Neural cell (in vitro differentiated cells): ENCODE measurements around the gene NME9. TPM values are rescaled to one million over a fixed set of nuclear protein-coding genes. Genes with fewer than 3 reads are reported as not detected.

ENCODE experiments used
- H2AFZ ChIP-seq: fragments of 200-600, 300-800 bp; sonication (generic), shearing (Covaris generic); 2 replicates; pipeline ENCODE4 v1.6.0; 2014; ENCODE audit warnings: low read depth, mild to moderate bottlenecking, antibody characterized with exemption, low read length, moderate library complexity
- H3F3A ChIP-seq: fragments of 200-600 bp; shearing (Covaris generic); 2 replicates; pipeline ENCODE4 v1.6.1; 2016; ENCODE audit warnings: mild to moderate bottlenecking, moderate library complexity, mixed read lengths, antibody characterized with exemption, low read length; ENCODE audit not compliant: insufficient read depth, poor library complexity, severe bottlenecking
- H3K27ac ChIP-seq: fragments of 200-600, 300-800 bp; sonication (generic), shearing (Covaris generic); 2 replicates; pipeline ENCODE4 v1.5.1; 2014; ENCODE audit warnings: mild to moderate bottlenecking, low read length, moderate library complexity
- H3K27me3 ChIP-seq: fragments of 300-800, 200-600 bp; sonication (generic), shearing (Covaris generic); 2 replicates; pipeline ENCODE4 v1.6.0; 2014; ENCODE audit warnings: mild to moderate bottlenecking, low read depth, low read length, moderate library complexity; ENCODE audit not compliant: insufficient read depth
- H3K36me3 ChIP-seq: fragments of 300-800, 200-600 bp; sonication (generic), shearing (Covaris generic); 2 replicates; pipeline ENCODE4 v1.5.1; 2014; ENCODE audit warnings: mild to moderate bottlenecking, antibody characterized with exemption, low read length, moderate library complexity; ENCODE audit not compliant: insufficient read depth
- H3K4me2 ChIP-seq: fragments of 300-800, 200-600 bp; sonication (generic), shearing (Covaris generic); 2 replicates; pipeline ENCODE4 v1.6.0; 2014; ENCODE audit warnings: mild to moderate bottlenecking, low read length
- H3K4me3 ChIP-seq: fragments of 300-800, 200-600 bp; sonication (generic), shearing (Covaris generic); 2 replicates; pipeline ENCODE4 v1.5.1; 2014; ENCODE audit warnings: mild to moderate bottlenecking, low read length, moderate library complexity
- H3K79me2 ChIP-seq: fragments of 200-600 bp; shearing (Covaris generic); replicated peaks from 2 replicates; pipeline ENCODE4 v1.6.0; 2014; ENCODE audit warnings: mild to moderate bottlenecking, low read length, moderate library complexity; ENCODE audit not compliant: insufficient read depth
- H3K9ac ChIP-seq: fragments of 300-800, 200-600 bp; sonication (generic), shearing (Covaris generic); 2 replicates; pipeline ENCODE4 v1.6.1; 2016; ENCODE audit warnings: mild to moderate bottlenecking, low read length, mixed read lengths
- H3K9me2 ChIP-seq: fragments of 200-600 bp; shearing (Covaris generic); 2 replicates; pipeline ENCODE4 v1.6.1; 2016; ENCODE audit warnings: mild to moderate bottlenecking, low read length, mixed read lengths; ENCODE audit not compliant: insufficient read depth
- H3K9me3 ChIP-seq: fragments of 200-600, 300-800 bp; sonication (generic), shearing (Covaris generic); 2 replicates; pipeline ENCODE4 v1.6.1; 2016; ENCODE audit warnings: mild to moderate bottlenecking, mixed run types, low read length, moderate library complexity, mixed read lengths
- H4K20me1 ChIP-seq: fragments of 200-600 bp; shearing (Covaris generic); 2 replicates; pipeline ENCODE4 v1.6.1; 2016; ENCODE audit warnings: mild to moderate bottlenecking, mixed run types; ENCODE audit not compliant: insufficient read depth
- EP300 ChIP-seq: fragments of 450-650 bp; conservative IDR thresholded peaks from 2 replicates; pipeline ENCODE4 v1.6.1; 2014; ENCODE audit warnings: antibody characterized with exemption, mild to moderate bottlenecking, moderate library complexity; ENCODE audit not compliant: poor library complexity, severe bottlenecking
- EZH2 ChIP-seq: fragments of 200-600, 300-800 bp; shearing (Covaris generic), sonication (generic); IDR thresholded peaks from 2 replicates; pipeline ENCODE4 v1.6.1; 2014; ENCODE audit warnings: antibody characterized with exemption, low read length, borderline replicate concordance, mild to moderate bottlenecking; ENCODE audit not compliant: insufficient read depth, poor library complexity, severe bottlenecking
- MXI1 ChIP-seq: fragments of 450-650 bp; conservative IDR thresholded peaks from 2 replicates; pipeline ENCODE4 v1.6.1; 2014; ENCODE audit warnings: antibody characterized with exemption, mild to moderate bottlenecking; ENCODE audit not compliant: poor library complexity, severe bottlenecking
- POLR2AphosphoS5 ChIP-seq: IDR thresholded peaks from 2 replicates; pipeline ENCODE4 v1.6.1; 2012
- SMC3 ChIP-seq: fragments of 450-650 bp; conservative IDR thresholded peaks from 2 replicates; pipeline ENCODE4 v1.6.1; 2014; ENCODE audit warnings: antibody characterized with exemption, mild to moderate bottlenecking, moderate library complexity; ENCODE audit not compliant: poor library complexity
- TAF1 ChIP-seq: IDR thresholded peaks from 2 replicates; pipeline ENCODE4 v1.6.1; 2012; ENCODE audit warnings: low read depth
- polyA plus RNA-seq: library from polyadenylated mRNA; depleted of rRNA; stranded (reverse); fragments of >200 nt; gene quantifications from 2 replicates; pipeline ENCODE4 v1.2.3, GENCODE V29; 2014
- TF ChIP-seq, protein P1 (sequence below): fragments of 450-650 bp; IDR thresholded peaks from 2 replicates; pipeline ENCODE4 v1.5.1; 2014; ENCODE audit warnings: antibody characterized with exemption, mild to moderate bottlenecking, moderate library complexity; ENCODE audit not compliant: poor library complexity, severe bottlenecking
- TF ChIP-seq, protein P2 (sequence below): IDR thresholded peaks from 2 replicates; pipeline ENCODE4 v1.6.1; 2012; ENCODE audit warnings: borderline replicate concordance

Gene NME9
- polyA plus RNA-seq, 1 donor from 2014 or later: 17.4 TPM

DNA sequence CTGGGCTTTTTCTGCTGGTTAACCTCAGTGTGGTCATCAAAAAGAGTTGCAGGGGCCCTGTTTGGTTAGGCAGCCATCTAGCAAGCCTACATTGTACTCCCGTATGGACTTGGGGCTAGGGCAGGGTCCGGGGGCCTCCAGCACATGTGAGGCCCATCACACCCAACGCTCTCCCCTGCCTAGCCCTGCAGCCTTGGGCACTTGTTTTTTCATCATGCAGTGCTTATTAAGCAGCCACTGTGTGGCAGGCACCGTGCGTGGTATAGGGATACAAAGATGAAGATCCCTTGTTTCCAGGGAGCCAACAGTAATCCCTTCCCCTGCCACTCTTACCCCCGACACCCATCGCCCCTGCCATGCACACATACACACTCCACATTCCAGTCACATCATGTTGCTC, 32.9 kb upstream of the NME9 start:
- Histone ChIP-seq H3K9ac (no peak overlapping the region), H2AFZ (no peak overlapping the region), H3K27me3 (no peaks in the 10 kb centered on the region), H3K4me3 (no peak overlapping the region), H3K9me2 (no peaks in the 10 kb centered on the region), H3K36me3 (no peaks in the 10 kb centered on the region), H3K4me2 (no peak overlapping the region), H3K27ac (no peak overlapping the region), H3F3A (no peaks in the 10 kb centered on the region), H4K20me1 (no peaks in the 10 kb centered on the region), H3K9me3 (no peaks in the 10 kb centered on the region), H3K79me2 (no peaks in the 10 kb centered on the region)
- TF ChIP-seq MXI1 (no peak), SMC3 (no peak), EP300 (no peak), EZH2 (no peak), TAF1 (no peak)
- TF ChIP-seq, protein P1, sequence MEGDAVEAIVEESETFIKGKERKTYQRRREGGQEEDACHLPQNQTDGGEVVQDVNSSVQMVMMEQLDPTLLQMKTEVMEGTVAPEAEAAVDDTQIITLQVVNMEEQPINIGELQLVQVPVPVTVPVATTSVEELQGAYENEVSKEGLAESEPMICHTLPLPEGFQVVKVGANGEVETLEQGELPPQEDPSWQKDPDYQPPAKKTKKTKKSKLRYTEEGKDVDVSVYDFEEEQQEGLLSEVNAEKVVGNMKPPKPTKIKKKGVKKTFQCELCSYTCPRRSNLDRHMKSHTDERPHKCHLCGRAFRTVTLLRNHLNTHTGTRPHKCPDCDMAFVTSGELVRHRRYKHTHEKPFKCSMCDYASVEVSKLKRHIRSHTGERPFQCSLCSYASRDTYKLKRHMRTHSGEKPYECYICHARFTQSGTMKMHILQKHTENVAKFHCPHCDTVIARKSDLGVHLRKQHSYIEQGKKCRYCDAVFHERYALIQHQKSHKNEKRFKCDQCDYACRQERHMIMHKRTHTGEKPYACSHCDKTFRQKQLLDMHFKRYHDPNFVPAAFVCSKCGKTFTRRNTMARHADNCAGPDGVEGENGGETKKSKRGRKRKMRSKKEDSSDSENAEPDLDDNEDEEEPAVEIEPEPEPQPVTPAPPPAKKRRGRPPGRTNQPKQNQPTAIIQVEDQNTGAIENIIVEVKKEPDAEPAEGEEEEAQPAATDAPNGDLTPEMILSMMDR: no peak

DNA sequence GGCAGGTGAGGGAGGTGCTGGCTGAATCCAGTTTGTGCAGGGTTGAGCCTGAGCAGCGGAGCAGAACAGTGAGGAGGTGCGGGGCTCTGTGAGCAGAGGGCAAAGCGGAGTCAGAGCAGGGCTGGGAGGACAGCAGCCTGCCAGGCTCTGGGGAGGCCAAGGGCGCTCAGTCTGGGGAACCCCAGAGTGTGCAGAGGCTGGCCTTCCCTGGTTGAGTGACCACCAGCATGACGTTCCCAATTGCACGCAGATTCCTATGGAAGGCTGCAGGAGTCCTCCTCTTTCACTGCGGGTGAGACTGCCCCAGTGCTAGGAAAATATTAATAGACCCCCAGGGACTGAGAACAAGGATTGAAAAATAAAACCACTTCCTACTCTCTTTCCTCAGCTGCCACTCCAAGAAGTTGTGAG, 31.9 kb upstream of the NME9 start:
- Histone ChIP-seq H3K9me2 (no peaks in the 10 kb centered on the region), H2AFZ (no peak overlapping the region), H4K20me1 (no peaks in the 10 kb centered on the region), H3K4me2 (no peak overlapping the region), H3F3A (no peaks in the 10 kb centered on the region), H3K27ac (no peak overlapping the region), H3K9me3 (no peaks in the 10 kb centered on the region), H3K9ac (no peak overlapping the region), H3K4me3 (no peak overlapping the region), H3K36me3 (no peaks in the 10 kb centered on the region), H3K27me3 (no peaks in the 10 kb centered on the region), H3K79me2 (no peaks in the 10 kb centered on the region)
- TF ChIP-seq, protein P1: no peak
- TF ChIP-seq EZH2 (no peak), POLR2AphosphoS5 (no peak), SMC3 (no peak), TAF1 (no peak), EP300 (no peak), MXI1 (no peak)
- TF ChIP-seq, protein P2, sequence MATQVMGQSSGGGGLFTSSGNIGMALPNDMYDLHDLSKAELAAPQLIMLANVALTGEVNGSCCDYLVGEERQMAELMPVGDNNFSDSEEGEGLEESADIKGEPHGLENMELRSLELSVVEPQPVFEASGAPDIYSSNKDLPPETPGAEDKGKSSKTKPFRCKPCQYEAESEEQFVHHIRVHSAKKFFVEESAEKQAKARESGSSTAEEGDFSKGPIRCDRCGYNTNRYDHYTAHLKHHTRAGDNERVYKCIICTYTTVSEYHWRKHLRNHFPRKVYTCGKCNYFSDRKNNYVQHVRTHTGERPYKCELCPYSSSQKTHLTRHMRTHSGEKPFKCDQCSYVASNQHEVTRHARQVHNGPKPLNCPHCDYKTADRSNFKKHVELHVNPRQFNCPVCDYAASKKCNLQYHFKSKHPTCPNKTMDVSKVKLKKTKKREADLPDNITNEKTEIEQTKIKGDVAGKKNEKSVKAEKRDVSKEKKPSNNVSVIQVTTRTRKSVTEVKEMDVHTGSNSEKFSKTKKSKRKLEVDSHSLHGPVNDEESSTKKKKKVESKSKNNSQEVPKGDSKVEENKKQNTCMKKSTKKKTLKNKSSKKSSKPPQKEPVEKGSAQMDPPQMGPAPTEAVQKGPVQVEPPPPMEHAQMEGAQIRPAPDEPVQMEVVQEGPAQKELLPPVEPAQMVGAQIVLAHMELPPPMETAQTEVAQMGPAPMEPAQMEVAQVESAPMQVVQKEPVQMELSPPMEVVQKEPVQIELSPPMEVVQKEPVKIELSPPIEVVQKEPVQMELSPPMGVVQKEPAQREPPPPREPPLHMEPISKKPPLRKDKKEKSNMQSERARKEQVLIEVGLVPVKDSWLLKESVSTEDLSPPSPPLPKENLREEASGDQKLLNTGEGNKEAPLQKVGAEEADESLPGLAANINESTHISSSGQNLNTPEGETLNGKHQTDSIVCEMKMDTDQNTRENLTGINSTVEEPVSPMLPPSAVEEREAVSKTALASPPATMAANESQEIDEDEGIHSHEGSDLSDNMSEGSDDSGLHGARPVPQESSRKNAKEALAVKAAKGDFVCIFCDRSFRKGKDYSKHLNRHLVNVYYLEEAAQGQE: no peak
